RPMI8226 (cell line): ENCODE data around the gene ERCC3.
"Not testable (repeated sequence)": the region's sequence is repeated elsewhere in the genome, so short reads cannot be mapped to it uniquely, and the experiment has no call there.

Experiments used
- DNase-seq: peaks from one replicate; pipeline ENCODE4 v3.0.0-alpha.2; 2015

Gene ERCC3

GRCh38 chr2:127225186-127225960, 68.6 kb downstream of the ERCC3 start:
- DNase-seq = no peak

DNA sequence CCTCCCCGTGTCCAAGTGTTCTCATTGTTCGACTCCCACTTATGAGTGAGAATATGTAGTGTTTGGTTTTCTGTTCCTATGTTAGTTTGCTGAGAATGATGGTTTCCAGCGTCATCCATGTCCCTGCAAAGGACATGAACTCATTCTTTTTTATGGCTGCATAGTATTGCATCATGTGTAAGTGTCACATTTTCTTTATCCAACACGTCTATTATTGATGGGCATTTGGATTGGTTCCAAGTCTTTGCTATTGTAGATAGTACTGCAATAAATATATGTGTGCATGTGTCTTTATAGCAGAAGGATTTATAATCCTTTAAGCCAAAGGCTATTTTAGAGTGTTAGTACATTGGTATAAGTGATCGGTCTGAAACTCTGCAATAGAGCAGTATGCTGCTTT, 69.8 kb downstream of the ERCC3 start:
- DNase-seq = not testable (repeated sequence)

- no peak for DNase-seq
Observed at GRCh38 chr2:127220768-127221527, 73.0 kb downstream of the ERCC3 start.

GRCh38 chr2:127220102-127220767, 73.7 kb downstream of the ERCC3 start, which contains the start of gene CYP27C1:
TSS of gene CYP27C1 (minus strand) at chr2:127220299. CDS start at chr2:127220270, 29 bp downstream.
- no peak for DNase-seq

GRCh38 chr2:127219171-127220070, 74.5 kb downstream of the ERCC3 start:
- DNase-seq = no peak

GRCh38 chr2:127218812-127219170, 75.2 kb downstream of the ERCC3 start:
- DNase-seq = no peak

GRCh38 chr2:127217470-127218325, 76.2 kb downstream of the ERCC3 start:
- DNase-seq = no peak

DNA sequence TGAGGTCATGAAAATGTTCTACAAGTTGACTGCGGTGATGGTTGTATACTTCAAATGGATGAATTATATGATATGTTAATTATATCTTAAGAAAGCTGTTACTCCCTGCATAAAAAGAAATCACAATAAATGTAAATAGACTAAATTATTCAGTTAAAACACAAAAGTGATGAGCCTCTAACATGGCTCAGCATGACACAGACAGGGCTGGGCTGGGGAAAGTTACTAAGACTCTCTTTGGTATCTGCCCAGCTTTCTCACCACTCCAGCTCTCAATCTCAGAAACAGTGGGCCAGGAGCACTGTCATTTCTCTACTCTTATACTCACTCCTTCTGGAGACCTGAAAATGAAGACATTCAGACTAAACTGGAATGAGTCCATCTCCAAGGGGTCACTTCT, 77.4 kb downstream of the ERCC3 start:
- DNase-seq = no peak

DNA sequence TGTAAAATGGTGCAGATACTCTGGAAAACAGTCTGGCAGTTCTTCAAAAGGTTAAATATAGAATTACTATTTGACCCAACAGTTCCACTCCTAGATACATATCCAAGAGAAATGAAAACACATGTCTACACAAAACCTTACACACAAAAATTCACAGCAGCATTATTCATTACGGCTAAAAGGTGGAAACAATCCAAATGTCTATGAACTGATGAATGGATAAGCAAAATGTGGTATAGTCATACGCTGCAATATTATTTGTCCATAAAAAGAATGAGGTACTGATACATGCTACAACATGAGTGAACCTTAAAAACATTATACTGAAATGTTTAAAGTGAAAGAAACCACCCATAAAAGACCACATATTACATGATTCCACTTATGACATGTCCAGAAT, 77.8 kb downstream of the ERCC3 start:
- no peak for DNase-seq

GRCh38 chr2:127214201-127214600, 79.7 kb downstream of the ERCC3 start:
- DNase-seq = not testable (repeated sequence)

DNA sequence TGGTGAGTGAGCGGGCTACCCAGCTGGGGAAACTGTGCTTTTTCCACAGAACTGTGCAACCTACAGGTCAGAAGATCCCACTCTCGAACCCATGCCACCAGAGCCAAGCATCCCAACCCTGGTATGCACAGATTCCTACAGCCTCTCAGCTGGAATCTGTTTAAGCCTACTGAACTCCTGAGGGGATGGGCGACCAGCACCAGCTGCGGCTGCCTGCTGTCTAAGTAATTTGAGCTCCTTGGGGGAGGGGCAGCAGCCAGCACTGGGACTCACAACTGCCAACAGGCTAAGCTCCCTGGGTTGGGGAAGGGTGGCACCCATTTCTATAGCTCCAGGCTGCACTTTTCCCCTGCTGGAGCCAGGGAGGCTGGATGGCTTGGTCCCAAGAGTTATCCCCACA, 85.6 kb downstream of the ERCC3 start:
- DNase-seq = no peak
